Astrocyte (in vitro differentiated cells and primary cell): ENCODE results near the gene STAT1.

ENCODE experiments used
- CTCF ChIP-seq: IDR thresholded peaks from 2 replicates; pipeline ENCODE4 v1.5.1; 2011; ENCODE audit warnings: low read depth, mild to moderate bottlenecking, inconsistent platforms, low read length, moderate library complexity; ENCODE audit not compliant: insufficient read depth
- EZH2 ChIP-seq: IDR thresholded peaks from 2 replicates; pipeline ENCODE4 v1.6.1; 2012; ENCODE audit warnings: mild to moderate bottlenecking, low read length, inconsistent platforms; ENCODE audit not compliant: insufficient read depth

- TF ChIP-seq CTCF (no peak), EZH2 (no peak)
These were observed 63.4 kb downstream of the STAT1 start for GRCh38 chr2:190950566-190950991.
